T1000 (cell line): ENCODE measurements around the gene VAMP5.
"Not testable (repeated sequence)": the region's sequence is repeated elsewhere in the genome, so short reads cannot be mapped to it uniquely, and the experiment has no call there.

Experiments
- DNase-seq: peaks from one replicate; lab custom pipeline; 2025; ENCODE audit warnings: mixed read lengths; lab: John Stamatoyannopoulos, UW

Gene VAMP5

GRCh38 chr2:85584857-85585780 is 888 bp downstream of the VAMP5 start:
- DNase-seq: peak; percentile 32

GRCh38 chr2:85585781-85586105 is 1.5 kb downstream of the VAMP5 start:
- DNase-seq: no peak

- no peak for DNase-seq
These were observed 4.0 kb downstream of the VAMP5 start for GRCh38 chr2:85588236-85588635.

- DNase-seq: no peak
These were observed 4.4 kb downstream of the VAMP5 start for GRCh38 chr2:85588645-85589044.

GRCh38 chr2:85589181-85589580 is 5.0 kb downstream of the VAMP5 start:
- no peak for DNase-seq

GRCh38 chr2:85589982-85590791 is 6.0 kb downstream of the VAMP5 start:
- DNase-seq: no peak

GRCh38 chr2:85590950-85591349 is 6.7 kb downstream of the VAMP5 start:
- no peak for DNase-seq

GRCh38 chr2:85591563-85591962 is 7.3 kb downstream of the VAMP5 start:
- no peak for DNase-seq

- DNase-seq: not testable (repeated sequence)
These were observed 8.1 kb downstream of the VAMP5 start for GRCh38 chr2:85592299-85592698.

GRCh38 chr2:85593023-85593422 is 8.8 kb downstream of the VAMP5 start:
- no peak for DNase-seq

GRCh38 chr2:85594715-85595300 is 10.6 kb downstream of the VAMP5 start:
- no peak for DNase-seq

- DNase-seq: peak; percentile 92
These were observed 11.2 kb downstream of the VAMP5 start, which contains the start of gene RNF181 for GRCh38 chr2:85595301-85596025. RNF181 (plus strand) TSS chr2:85595745; CDS start chr2:85595764, 19 bp downstream.

GRCh38 chr2:85596026-85596333 is 11.7 kb downstream of the VAMP5 start:
- no peak for DNase-seq

- no peak for DNase-seq
These were observed 12.4 kb downstream of the VAMP5 start for GRCh38 chr2:85596486-85597143.

- no peak for DNase-seq
These were observed 13.0 kb downstream of the VAMP5 start for GRCh38 chr2:85597241-85597640.

GRCh38 chr2:85598594-85599340 is 14.5 kb downstream of the VAMP5 start:
- no peak for DNase-seq

- no peak for DNase-seq
These were observed 15.4 kb downstream of the VAMP5 start for GRCh38 chr2:85599468-85600234.

GRCh38 chr2:85600235-85600575 is 16.0 kb downstream of the VAMP5 start:
- DNase-seq: no peak

- DNase-seq: no peak
These were observed 16.9 kb downstream of the VAMP5 start for GRCh38 chr2:85600951-85601770.
